Retina (tissue), 1 donor: Measurements from ENCODE around the gene POR.

ENCODE experiments used
- DNase-seq: peaks from one replicate; pipeline ENCODE4 v3.0.0-alpha.2; 2016

POR gene

GRCh38 chr7:75916685-75917634 is 2.0 kb downstream of the POR start:
- no peak for DNase-seq

- no peak for DNase-seq
Measured at GRCh38 chr7:75920431-75921161, 5.6 kb downstream of the POR start.

- DNase-seq = no peak
Measured at GRCh38 chr7:75921479-75921878, 6.5 kb downstream of the POR start.

GRCh38 chr7:75922966-75923603 is 8.1 kb downstream of the POR start:
- DNase-seq = no peak

GRCh38 chr7:75924256-75924655 is 9.3 kb downstream of the POR start:
- no peak for DNase-seq

- DNase-seq = no peak
Measured at GRCh38 chr7:75924889-75925288, 9.9 kb downstream of the POR start.

GRCh38 chr7:75925717-75926435 is 10.9 kb downstream of the POR start:
- no peak for DNase-seq

GRCh38 chr7:75928568-75928914 is 13.6 kb downstream of the POR start:
- no peak for DNase-seq

GRCh38 chr7:75931680-75932079 is 16.7 kb downstream of the POR start:
- DNase-seq = peak; percentile 34

- peak; percentile 54 for DNase-seq
Measured at GRCh38 chr7:75937958-75938786, 23.2 kb downstream of the POR start.

- DNase-seq = no peak
Measured at GRCh38 chr7:75938921-75939320, 24.0 kb downstream of the POR start.

- DNase-seq = no peak
Measured at GRCh38 chr7:75943864-75944263, 28.9 kb downstream of the POR start.

- no peak for DNase-seq
Measured at GRCh38 chr7:75944507-75944906, 29.6 kb downstream of the POR start.

- no peak for DNase-seq
Measured at GRCh38 chr7:75945297-75946168, 30.6 kb downstream of the POR start.

- DNase-seq = no peak
Measured at GRCh38 chr7:75946207-75946855, 31.4 kb downstream of the POR start.

GRCh38 chr7:75948179-75948578 is 33.2 kb downstream of the POR start:
- no peak for DNase-seq

GRCh38 chr7:75950111-75950681 is 35.2 kb downstream of the POR start:
- no peak for DNase-seq

- no peak for DNase-seq
Measured at GRCh38 chr7:75951506-75951905, 36.6 kb downstream of the POR start.

- DNase-seq = no peak
Measured at GRCh38 chr7:75953431-75953830, 38.5 kb downstream of the POR start.

- DNase-seq = no peak
Measured at GRCh38 chr7:75953931-75954330, 39.0 kb downstream of the POR start.
